HEK293 (cell line): ENCODE measurements around the gene CATSPERD.

ENCODE experiments used
- HOXA7 ChIP-seq: sonication (generic); formaldehyde crosslinking; IDR thresholded peaks from 2 replicates; pipeline ENCODE4 v1.8.1; 2022; ENCODE audit warnings: missing genetic modification reagents, borderline replicate concordance
- ZBTB20 ChIP-seq: fragments of 450-650 bp; formaldehyde crosslinking; IDR thresholded peaks from 2 replicates; pipeline ENCODE4 v1.5.1; 2016; ENCODE audit warnings: missing biosample characterization, missing genetic modification characterization
- ZNF211 ChIP-seq: fragments of 450-650 bp; formaldehyde crosslinking; IDR thresholded peaks from 2 replicates; pipeline ENCODE4 v1.5.1; 2016; ENCODE audit warnings: low read depth, missing biosample characterization, missing genetic modification characterization
- TF ChIP-seq, protein P1 (sequence below): fragments of 450-650 bp; formaldehyde crosslinking; IDR thresholded peaks from 2 replicates; pipeline ENCODE4 v1.5.1; 2016; ENCODE audit warnings: missing biosample characterization, missing genetic modification characterization
- TF ChIP-seq, protein P2 (sequence below): sonication (generic); formaldehyde crosslinking; IDR thresholded peaks from 2 replicates; pipeline ENCODE4 v1.8.1; 2022; ENCODE audit warnings: mild to moderate bottlenecking, moderate library complexity, missing genetic modification reagents

DNA sequence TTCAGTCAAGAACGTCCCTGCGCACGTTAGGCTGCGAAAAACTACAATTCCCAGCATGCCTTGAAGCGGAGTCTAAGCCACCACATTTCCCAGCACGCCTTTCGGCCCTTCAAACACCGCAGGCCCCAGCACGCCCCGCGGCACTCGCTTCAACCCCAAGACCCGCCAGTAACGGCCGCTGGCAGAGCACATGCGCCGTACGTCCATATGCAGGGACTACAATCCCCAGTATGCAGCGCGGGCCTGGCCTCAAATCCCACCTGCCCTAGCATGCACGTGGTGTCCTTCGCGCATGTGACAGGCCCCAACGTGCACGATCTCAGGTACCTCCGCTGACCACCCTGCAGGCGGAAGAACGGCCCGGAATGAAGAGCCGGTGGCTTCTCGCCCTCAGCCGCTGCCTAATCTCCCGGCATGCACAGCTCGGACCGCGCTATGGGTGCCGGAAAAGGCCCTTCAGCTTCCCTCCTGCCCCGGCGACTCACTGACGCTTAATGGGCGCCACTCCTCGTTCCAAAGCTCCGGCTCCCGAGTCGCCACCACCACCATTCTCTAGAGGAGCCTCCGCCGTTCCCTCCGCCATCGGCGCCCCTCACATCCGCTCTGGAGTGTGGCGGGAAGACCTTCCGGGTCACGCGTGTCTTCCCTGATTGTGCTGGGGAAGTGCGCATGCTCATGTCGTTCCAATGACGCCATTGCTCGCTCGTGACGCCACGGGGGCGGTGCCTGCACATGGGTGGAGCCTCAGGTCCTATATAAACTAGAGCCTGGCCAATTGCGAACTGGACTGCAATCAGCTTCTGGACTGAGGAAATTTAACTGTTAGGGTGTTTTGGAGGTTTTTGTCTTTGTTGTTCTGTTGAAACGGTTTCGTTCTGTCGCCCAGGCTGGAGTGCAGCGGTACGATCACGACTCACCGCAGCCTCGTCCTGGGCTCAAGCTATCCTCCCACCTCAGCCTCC is 70.4 kb downstream of the CATSPERD start, which contains the start of gene DUS3L:
- TF ChIP-seq, protein P1, sequence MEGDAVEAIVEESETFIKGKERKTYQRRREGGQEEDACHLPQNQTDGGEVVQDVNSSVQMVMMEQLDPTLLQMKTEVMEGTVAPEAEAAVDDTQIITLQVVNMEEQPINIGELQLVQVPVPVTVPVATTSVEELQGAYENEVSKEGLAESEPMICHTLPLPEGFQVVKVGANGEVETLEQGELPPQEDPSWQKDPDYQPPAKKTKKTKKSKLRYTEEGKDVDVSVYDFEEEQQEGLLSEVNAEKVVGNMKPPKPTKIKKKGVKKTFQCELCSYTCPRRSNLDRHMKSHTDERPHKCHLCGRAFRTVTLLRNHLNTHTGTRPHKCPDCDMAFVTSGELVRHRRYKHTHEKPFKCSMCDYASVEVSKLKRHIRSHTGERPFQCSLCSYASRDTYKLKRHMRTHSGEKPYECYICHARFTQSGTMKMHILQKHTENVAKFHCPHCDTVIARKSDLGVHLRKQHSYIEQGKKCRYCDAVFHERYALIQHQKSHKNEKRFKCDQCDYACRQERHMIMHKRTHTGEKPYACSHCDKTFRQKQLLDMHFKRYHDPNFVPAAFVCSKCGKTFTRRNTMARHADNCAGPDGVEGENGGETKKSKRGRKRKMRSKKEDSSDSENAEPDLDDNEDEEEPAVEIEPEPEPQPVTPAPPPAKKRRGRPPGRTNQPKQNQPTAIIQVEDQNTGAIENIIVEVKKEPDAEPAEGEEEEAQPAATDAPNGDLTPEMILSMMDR (tag by site-specific recombination) = peak; percentile 23
- TF ChIP-seq, protein P2, sequence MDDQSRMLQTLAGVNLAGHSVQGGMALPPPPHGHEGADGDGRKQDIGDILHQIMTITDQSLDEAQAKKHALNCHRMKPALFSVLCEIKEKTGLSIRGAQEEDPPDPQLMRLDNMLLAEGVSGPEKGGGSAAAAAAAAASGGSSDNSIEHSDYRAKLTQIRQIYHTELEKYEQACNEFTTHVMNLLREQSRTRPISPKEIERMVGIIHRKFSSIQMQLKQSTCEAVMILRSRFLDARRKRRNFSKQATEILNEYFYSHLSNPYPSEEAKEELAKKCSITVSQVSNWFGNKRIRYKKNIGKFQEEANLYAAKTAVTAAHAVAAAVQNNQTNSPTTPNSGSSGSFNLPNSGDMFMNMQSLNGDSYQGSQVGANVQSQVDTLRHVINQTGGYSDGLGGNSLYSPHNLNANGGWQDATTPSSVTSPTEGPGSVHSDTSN (CRISPR knock-in tag) = 0 out of 2 replicates have a peak, but pooled peaks have one; percentile 27
- TF ChIP-seq ZNF211 (no peak), ZBTB20 (tag by site-specific recombination) (peak; percentile 38; the same call in 1 of the 2 replicates), HOXA7 (CRISPR knock-in tag) (no peak)
